Embryonic facial prominence (tissue), 1 donor: ENCODE results near the gene GRIK4.

Experiments
- DNase-seq: peaks from one replicate; pipeline ENCODE4 v3.0.0-alpha.2; 2016; ENCODE audit errors: extremely low spot score

Gene GRIK4

GRCh38 chr11:120549346-120549745 is 37.8 kb downstream of the GRIK4 start:
- no peak for DNase-seq

- no peak for DNase-seq
These were observed 38.5 kb downstream of the GRIK4 start for GRCh38 chr11:120550007-120550406.

- no peak for DNase-seq
These were observed 39.6 kb downstream of the GRIK4 start for GRCh38 chr11:120551191-120551590.

- DNase-seq: no peak
These were observed 43.4 kb downstream of the GRIK4 start for GRCh38 chr11:120554766-120555432.

GRCh38 chr11:120555433-120555773 is 43.9 kb downstream of the GRIK4 start:
- DNase-seq: no peak

GRCh38 chr11:120556797-120557196 is 45.2 kb downstream of the GRIK4 start:
- no peak for DNase-seq

- no peak for DNase-seq
These were observed 47.3 kb downstream of the GRIK4 start for GRCh38 chr11:120558744-120559431.

GRCh38 chr11:120561286-120561685 is 49.7 kb downstream of the GRIK4 start:
- no peak for DNase-seq

- no peak for DNase-seq
These were observed 51.4 kb downstream of the GRIK4 start for GRCh38 chr11:120562806-120563425.

GRCh38 chr11:120563703-120564572 is 52.4 kb downstream of the GRIK4 start:
- DNase-seq: peak; percentile 57

GRCh38 chr11:120564573-120565311 is 53.2 kb downstream of the GRIK4 start:
- DNase-seq: no peak

- DNase-seq: no peak
These were observed 54.1 kb downstream of the GRIK4 start for GRCh38 chr11:120565466-120566155.

GRCh38 chr11:120566176-120566575 is 54.6 kb downstream of the GRIK4 start:
- no peak for DNase-seq

GRCh38 chr11:120568572-120569307 is 57.2 kb downstream of the GRIK4 start:
- no peak for DNase-seq

GRCh38 chr11:120569861-120570260 is 58.3 kb downstream of the GRIK4 start:
- no peak for DNase-seq

GRCh38 chr11:120571476-120571875 is 59.9 kb downstream of the GRIK4 start:
- no peak for DNase-seq

- DNase-seq: no peak
These were observed 62.3 kb downstream of the GRIK4 start for GRCh38 chr11:120573756-120574354.

- no peak for DNase-seq
These were observed 63.3 kb downstream of the GRIK4 start for GRCh38 chr11:120574876-120575275.

GRCh38 chr11:120575461-120575860 is 63.9 kb downstream of the GRIK4 start:
- DNase-seq: no peak

GRCh38 chr11:120576606-120577005 is 65.1 kb downstream of the GRIK4 start:
- DNase-seq: no peak
